ENCODE measurements around the gene HLA-DRA. TPM values are rescaled to one million over a fixed set of nuclear protein-coding genes. Genes with fewer than 3 reads are reported as not detected.

Gene HLA-DRA
- total and polyA plus RNA-seq, 2 donors from 2014 or later = 489 to 607 TPM

- Histone ChIP-seq H3K4me3 (ENCODE audit: low read length in 3 of 3) (no peak overlapping the region), H3K36me3 (ENCODE audit: control insufficient read depth in 2 of 3, insufficient read depth in 3 of 3, low read length in 3 of 3) (peaks cover 0 to 7% (median 0%) of the 10 kb centered on the region in 3 donors), H3K27me3 (ENCODE audit: control insufficient read depth, insufficient read depth, low read length) (no peaks in the 10 kb centered on the region), H3K27ac (ENCODE audit: low read depth in 2 of 2, low read length in 2 of 2) (no peak overlapping the region), H3K9ac (ENCODE audit: low read length in 3 of 3) (no peak overlapping the region), H3K4me1 (ENCODE audit: control insufficient read depth in 2 of 3, insufficient read depth in 2 of 3, low read depth in 1 of 3, low read length in 3 of 3) (no peaks in the 10 kb centered on the region), H3K9me3 (ENCODE audit: control insufficient read depth in 2 of 3, insufficient read depth in 1 of 3, low read length in 3 of 3) (no peaks in the 10 kb centered on the region)
- FAIRE-seq (no peak), DNase-seq (no peak)
- TF ChIP-seq CTCF (IDR thresholded peaks at IDR 0.05; ENCODE audit: borderline replicate concordance, extremely low read depth, insufficient read depth) = no peak
- intact Hi-C loops (cut with DNase I) = no loop called here
Measured at GRCh38 chr6:32442977-32443552, 3.4 kb downstream of the HLA-DRA start.

GRCh38 chr6:32444433-32444832 lies 4.7 kb downstream of the HLA-DRA start:
- no peak for TF ChIP-seq CTCF (IDR thresholded peaks at IDR 0.05; ENCODE audit: borderline replicate concordance, extremely low read depth, insufficient read depth)
- intact Hi-C loops (cut with DNase I) = no loop called here
- H3K27me3 ChIP-seq (ENCODE audit: control insufficient read depth, insufficient read depth, low read length) = no peaks in the 10 kb centered on the region
- H3K9me3 ChIP-seq (ENCODE audit: control insufficient read depth in 2 of 3, insufficient read depth in 1 of 3, low read length in 3 of 3) = no peaks in the 10 kb centered on the region
- no peak overlapping the region for H3K4me3 ChIP-seq (ENCODE audit: low read length in 3 of 3)
- no peaks in the 10 kb centered on the region for H3K4me1 ChIP-seq (ENCODE audit: control insufficient read depth in 2 of 3, insufficient read depth in 2 of 3, low read depth in 1 of 3, low read length in 3 of 3)
- no peak overlapping the region for H3K27ac ChIP-seq (ENCODE audit: low read depth in 2 of 2, low read length in 2 of 2)
- peaks cover 0 to 7% (median 0%) of the 10 kb centered on the region in 3 donors for H3K36me3 ChIP-seq (ENCODE audit: control insufficient read depth in 2 of 3, insufficient read depth in 3 of 3, low read length in 3 of 3)
- H3K9ac ChIP-seq (ENCODE audit: low read length in 3 of 3) = no peak overlapping the region
- FAIRE-seq (no peak), DNase-seq (no peak)

- no peak for TF ChIP-seq CTCF (IDR thresholded peaks at IDR 0.05; ENCODE audit: borderline replicate concordance, extremely low read depth, insufficient read depth)
- Histone ChIP-seq H3K4me1 (ENCODE audit: control insufficient read depth in 2 of 3, insufficient read depth in 2 of 3, low read depth in 1 of 3, low read length in 3 of 3) (no peaks in the 10 kb centered on the region), H3K36me3 (ENCODE audit: control insufficient read depth in 2 of 3, insufficient read depth in 3 of 3, low read length in 3 of 3) (peaks cover 0 to 7% (median 0%) of the 10 kb centered on the region in 3 donors), H3K27me3 (ENCODE audit: control insufficient read depth, insufficient read depth, low read length) (no peaks in the 10 kb centered on the region), H3K9ac (ENCODE audit: low read length in 3 of 3) (no peak overlapping the region), H3K27ac (ENCODE audit: low read depth in 2 of 2, low read length in 2 of 2) (no peak overlapping the region), H3K4me3 (ENCODE audit: low read length in 3 of 3) (no peak overlapping the region), H3K9me3 (ENCODE audit: control insufficient read depth in 2 of 3, insufficient read depth in 1 of 3, low read length in 3 of 3) (no peaks in the 10 kb centered on the region)
- FAIRE-seq = no peak
- no peak for DNase-seq
- intact Hi-C loops (cut with DNase I) = no loop called here
Measured at GRCh38 chr6:32445321-32445854, 5.7 kb downstream of the HLA-DRA start.
